ENCODE measurements around the gene SLC43A2. TPM values are rescaled to one million over a fixed set of nuclear protein-coding genes. Genes with fewer than 3 reads are reported as not detected.

The SLC43A2 gene
- total RNA-seq, 1 experiment from 2014 or later, result 0.06 TPM

DNA sequence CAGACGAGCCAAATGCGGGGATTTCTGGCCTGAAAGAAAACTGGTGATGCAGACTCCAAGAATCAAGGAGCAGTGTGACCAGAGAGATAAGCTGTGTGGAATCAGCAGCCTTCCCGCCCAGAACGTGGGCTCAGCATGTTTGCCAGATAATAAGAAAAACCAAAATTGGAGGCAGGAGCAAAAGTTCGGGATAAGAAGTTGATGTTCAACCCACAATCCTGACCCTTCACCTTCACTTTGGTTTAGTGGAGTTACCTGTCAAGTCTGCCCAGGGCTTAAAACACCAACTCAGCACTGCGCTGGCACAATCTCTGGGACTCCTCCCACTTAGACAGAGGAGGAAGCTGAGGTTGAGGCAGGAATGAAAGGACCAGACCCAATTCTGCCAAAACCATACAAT lies 3.1 kb downstream of the SLC43A2 start:
- Histone ChIP-seq H3K4me1 (ENCODE audit: insufficient read depth, low read length, poor library complexity, severe bottlenecking) (peaks cover 9% of the 10 kb centered on the region), H3K36me3 (ENCODE audit: insufficient read depth, low read length, poor library complexity, severe bottlenecking) (no peaks in the 10 kb centered on the region), H3K27me3 (replicated peaks; ENCODE audit: insufficient read depth, low read depth, low read length, poor library complexity) (peaks cover 38% of the 10 kb centered on the region), H3K27ac (ENCODE audit: low read depth, low read length, poor library complexity, severe bottlenecking) (no peak overlapping the region), H3K9me3 (ENCODE audit: low read depth, low read length, poor library complexity, severe bottlenecking) (no peaks in the 10 kb centered on the region), H3K4me3 (ENCODE audit: low read depth, low read length, poor library complexity, severe bottlenecking) (no peak overlapping the region)
- TF ChIP-seq, protein P1, sequence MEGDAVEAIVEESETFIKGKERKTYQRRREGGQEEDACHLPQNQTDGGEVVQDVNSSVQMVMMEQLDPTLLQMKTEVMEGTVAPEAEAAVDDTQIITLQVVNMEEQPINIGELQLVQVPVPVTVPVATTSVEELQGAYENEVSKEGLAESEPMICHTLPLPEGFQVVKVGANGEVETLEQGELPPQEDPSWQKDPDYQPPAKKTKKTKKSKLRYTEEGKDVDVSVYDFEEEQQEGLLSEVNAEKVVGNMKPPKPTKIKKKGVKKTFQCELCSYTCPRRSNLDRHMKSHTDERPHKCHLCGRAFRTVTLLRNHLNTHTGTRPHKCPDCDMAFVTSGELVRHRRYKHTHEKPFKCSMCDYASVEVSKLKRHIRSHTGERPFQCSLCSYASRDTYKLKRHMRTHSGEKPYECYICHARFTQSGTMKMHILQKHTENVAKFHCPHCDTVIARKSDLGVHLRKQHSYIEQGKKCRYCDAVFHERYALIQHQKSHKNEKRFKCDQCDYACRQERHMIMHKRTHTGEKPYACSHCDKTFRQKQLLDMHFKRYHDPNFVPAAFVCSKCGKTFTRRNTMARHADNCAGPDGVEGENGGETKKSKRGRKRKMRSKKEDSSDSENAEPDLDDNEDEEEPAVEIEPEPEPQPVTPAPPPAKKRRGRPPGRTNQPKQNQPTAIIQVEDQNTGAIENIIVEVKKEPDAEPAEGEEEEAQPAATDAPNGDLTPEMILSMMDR (conservative IDR thresholded peaks at IDR 0.05; ENCODE audit: low read depth, low read length), result no peak
- no peak for TF ChIP-seq EZH2 (IDR thresholded peaks at IDR 0.05; ENCODE audit: borderline replicate concordance, low read depth, low read length, poor library complexity, severe bottlenecking)
- no TSS peak for BruUV-seq (replicated peaks)
- ChIA-PET POLR2A (ENCODE audit: low non-redundant PET) (no interaction called here), CTCF (no interaction called here)
- DNase-seq (ENCODE audit: low spot score), result no peak
- intact Hi-C loops (cut with micrococcal nuclease; ENCODE audit: unreplicated experiment), result no loop called here

DNA sequence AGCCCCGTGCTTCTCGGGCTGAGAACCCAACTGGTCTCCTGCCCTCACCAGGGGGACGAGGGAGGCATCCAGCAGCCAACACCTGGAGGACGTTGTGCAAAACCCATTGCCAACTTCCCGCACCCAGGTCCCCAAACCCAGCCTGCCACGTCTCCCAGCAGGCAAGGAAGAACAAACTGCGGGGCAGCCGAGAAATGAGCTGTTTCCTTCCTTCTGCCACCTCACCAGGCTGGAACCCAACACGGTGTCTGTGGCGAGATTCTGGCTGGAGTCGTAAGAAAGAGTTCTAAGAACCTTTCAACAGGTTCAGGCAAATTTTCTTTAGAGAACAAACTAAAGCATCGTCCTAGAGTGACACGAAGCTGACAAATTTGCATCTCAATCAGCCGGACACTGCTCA lies 3.6 kb downstream of the SLC43A2 start:
- Histone ChIP-seq H3K27me3 (replicated peaks; ENCODE audit: insufficient read depth, low read depth, low read length, poor library complexity) (peaks cover 33% of the 10 kb centered on the region), H3K27ac (ENCODE audit: low read depth, low read length, poor library complexity, severe bottlenecking) (no peak overlapping the region), H3K4me3 (ENCODE audit: low read depth, low read length, poor library complexity, severe bottlenecking) (no peak overlapping the region), H3K4me1 (ENCODE audit: insufficient read depth, low read length, poor library complexity, severe bottlenecking) (peaks cover 9% of the 10 kb centered on the region), H3K36me3 (ENCODE audit: insufficient read depth, low read length, poor library complexity, severe bottlenecking) (no peaks in the 10 kb centered on the region), H3K9me3 (ENCODE audit: low read depth, low read length, poor library complexity, severe bottlenecking) (no peaks in the 10 kb centered on the region)
- CTCF ChIA-PET, result no interaction called here
- TF ChIP-seq, protein P1 (conservative IDR thresholded peaks at IDR 0.05; ENCODE audit: low read depth, low read length), result no peak
- no peak for TF ChIP-seq EZH2 (IDR thresholded peaks at IDR 0.05; ENCODE audit: borderline replicate concordance, low read depth, low read length, poor library complexity, severe bottlenecking)
- intact Hi-C loops (cut with micrococcal nuclease; ENCODE audit: unreplicated experiment), result no loop called here
- no peak for DNase-seq (ENCODE audit: low spot score)
- no TSS peak for BruUV-seq (replicated peaks)
- POLR2A ChIA-PET (ENCODE audit: low non-redundant PET), result no interaction called here

DNA sequence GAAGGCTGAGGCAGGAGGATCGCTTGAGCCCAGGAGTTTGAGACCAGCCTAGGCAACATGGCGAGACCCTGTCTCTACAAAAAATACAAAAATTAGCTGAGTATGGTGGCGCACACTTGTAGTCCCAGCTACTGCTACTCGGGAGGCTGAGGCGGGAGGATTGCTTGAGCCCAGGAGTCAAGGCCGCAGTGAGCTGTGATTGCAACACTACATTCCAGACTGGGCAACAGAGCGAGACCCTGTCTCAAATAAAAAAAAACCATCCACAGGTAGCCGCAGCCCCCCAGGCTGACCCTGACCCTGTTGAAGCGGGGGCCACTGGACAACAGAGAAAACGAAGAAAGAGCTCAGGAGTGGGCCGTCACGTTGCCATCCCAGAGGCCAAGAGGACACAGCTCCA lies 4.0 kb downstream of the SLC43A2 start:
- Histone ChIP-seq H3K4me3 (ENCODE audit: low read depth, low read length, poor library complexity, severe bottlenecking) (no peak overlapping the region), H3K36me3 (ENCODE audit: insufficient read depth, low read length, poor library complexity, severe bottlenecking) (no peaks in the 10 kb centered on the region), H3K4me1 (ENCODE audit: insufficient read depth, low read length, poor library complexity, severe bottlenecking) (peaks cover 9% of the 10 kb centered on the region), H3K27ac (ENCODE audit: low read depth, low read length, poor library complexity, severe bottlenecking) (no peak overlapping the region), H3K9me3 (ENCODE audit: low read depth, low read length, poor library complexity, severe bottlenecking) (no peaks in the 10 kb centered on the region), H3K27me3 (replicated peaks; ENCODE audit: insufficient read depth, low read depth, low read length, poor library complexity) (peaks cover 29% of the 10 kb centered on the region)
- no TSS peak for BruUV-seq (replicated peaks)
- POLR2A ChIA-PET (ENCODE audit: low non-redundant PET), result no interaction called here
- TF ChIP-seq EZH2 (IDR thresholded peaks at IDR 0.05; ENCODE audit: borderline replicate concordance, low read depth, low read length, poor library complexity, severe bottlenecking), result no peak
- TF ChIP-seq, protein P1 (conservative IDR thresholded peaks at IDR 0.05; ENCODE audit: low read depth, low read length), result no peak
- no peak for DNase-seq (ENCODE audit: low spot score)
- CTCF ChIA-PET, result no interaction called here
- intact Hi-C loops (cut with micrococcal nuclease; ENCODE audit: unreplicated experiment), result no loop called here

Data from A673 (cell line).